Mononuclear cell (primary cell): Measurements from ENCODE around the gene RIMS1. TPM values are rescaled to one million over a fixed set of nuclear protein-coding genes. Genes with fewer than 3 reads are reported as not detected.

Source experiments
- H3K27me3 ChIP-seq: 2 replicates; pipeline ENCODE4 v1.6.0; 2011; ENCODE audit warnings: low read length, control low read depth; ENCODE audit not compliant: insufficient read depth
- H3K4me1 ChIP-seq: 2 replicates; pipeline ENCODE4 v1.5.1; 2011; ENCODE audit warnings: mild to moderate bottlenecking, low read length, control low read depth; ENCODE audit not compliant: insufficient read depth
- H3K4me3 ChIP-seq: 2 replicates; pipeline ENCODE4 v1.5.1; 2011; ENCODE audit warnings: mild to moderate bottlenecking, low read length, moderate library complexity
- H3K9me3 ChIP-seq: 2 replicates; pipeline ENCODE4 v1.5.1; 2011; ENCODE audit warnings: low read depth, mild to moderate bottlenecking, control low read depth, low read length
- total RNA-seq: library from RNA; depleted of rRNA; stranded (reverse); fragments of >200 nt; gene quantifications from one replicate; pipeline ENCODE4 v1.2.3, GENCODE V29; 2012

Gene RIMS1
- total RNA-seq, 1 donor: under 0.01 TPM

GRCh38 chr6:72216222-72217068 lies 330.1 kb downstream of the RIMS1 start:
- H3K27me3 ChIP-seq: no peaks in the 10 kb centered on the region
- H3K9me3 ChIP-seq: no peaks in the 10 kb centered on the region
- no peak overlapping the region for H3K4me3 ChIP-seq
- no peaks in the 10 kb centered on the region for H3K4me1 ChIP-seq

GRCh38 chr6:72217626-72218025 lies 331.3 kb downstream of the RIMS1 start:
- Histone ChIP-seq H3K9me3 (no peaks in the 10 kb centered on the region), H3K4me3 (no peak overlapping the region), H3K4me1 (no peaks in the 10 kb centered on the region), H3K27me3 (no peaks in the 10 kb centered on the region)

GRCh38 chr6:72218125-72218524 lies 331.8 kb downstream of the RIMS1 start:
- no peak overlapping the region for H3K4me3 ChIP-seq
- no peaks in the 10 kb centered on the region for H3K9me3 ChIP-seq
- no peaks in the 10 kb centered on the region for H3K4me1 ChIP-seq
- no peaks in the 10 kb centered on the region for H3K27me3 ChIP-seq

- H3K4me3 ChIP-seq: no peak overlapping the region
- H3K27me3 ChIP-seq: no peaks in the 10 kb centered on the region
- no peaks in the 10 kb centered on the region for H3K9me3 ChIP-seq
- H3K4me1 ChIP-seq: no peaks in the 10 kb centered on the region
Measured at GRCh38 chr6:72219536-72219935, 333.2 kb downstream of the RIMS1 start.

- Histone ChIP-seq H3K9me3 (no peaks in the 10 kb centered on the region), H3K4me3 (no peak overlapping the region), H3K27me3 (no peaks in the 10 kb centered on the region), H3K4me1 (no peaks in the 10 kb centered on the region)
Measured at GRCh38 chr6:72238021-72238420, 351.7 kb downstream of the RIMS1 start.

- H3K4me3 ChIP-seq: no peak overlapping the region
- no peaks in the 10 kb centered on the region for H3K4me1 ChIP-seq
- H3K9me3 ChIP-seq: no peaks in the 10 kb centered on the region
- no peaks in the 10 kb centered on the region for H3K27me3 ChIP-seq
Measured at GRCh38 chr6:72238900-72239299, 352.6 kb downstream of the RIMS1 start.

GRCh38 chr6:72245565-72245964 lies 359.2 kb downstream of the RIMS1 start:
- Histone ChIP-seq H3K4me1 (no peaks in the 10 kb centered on the region), H3K27me3 (no peaks in the 10 kb centered on the region), H3K9me3 (no peaks in the 10 kb centered on the region), H3K4me3 (no peak overlapping the region)

- no peaks in the 10 kb centered on the region for H3K4me1 ChIP-seq
- H3K4me3 ChIP-seq: no peak overlapping the region
- H3K9me3 ChIP-seq: no peaks in the 10 kb centered on the region
- H3K27me3 ChIP-seq: no peaks in the 10 kb centered on the region
Measured at GRCh38 chr6:72246926-72247325, 360.6 kb downstream of the RIMS1 start.

- H3K4me1 ChIP-seq: no peaks in the 10 kb centered on the region
- no peaks in the 10 kb centered on the region for H3K27me3 ChIP-seq
- H3K9me3 ChIP-seq: no peaks in the 10 kb centered on the region
- no peak overlapping the region for H3K4me3 ChIP-seq
Measured at GRCh38 chr6:72248621-72249020, 362.3 kb downstream of the RIMS1 start.

- no peaks in the 10 kb centered on the region for H3K4me1 ChIP-seq
- no peaks in the 10 kb centered on the region for H3K27me3 ChIP-seq
- no peak overlapping the region for H3K4me3 ChIP-seq
- no peaks in the 10 kb centered on the region for H3K9me3 ChIP-seq
Measured at GRCh38 chr6:72250664-72251063, 364.3 kb downstream of the RIMS1 start.

GRCh38 chr6:72260489-72260888 lies 374.1 kb downstream of the RIMS1 start:
- no peaks in the 10 kb centered on the region for H3K4me1 ChIP-seq
- H3K4me3 ChIP-seq: no peak overlapping the region
- no peaks in the 10 kb centered on the region for H3K27me3 ChIP-seq
- no peaks in the 10 kb centered on the region for H3K9me3 ChIP-seq

- H3K4me1 ChIP-seq: no peaks in the 10 kb centered on the region
- no peak overlapping the region for H3K4me3 ChIP-seq
- H3K9me3 ChIP-seq: no peaks in the 10 kb centered on the region
- no peaks in the 10 kb centered on the region for H3K27me3 ChIP-seq
Measured at GRCh38 chr6:72261554-72261953, 375.2 kb downstream of the RIMS1 start.

GRCh38 chr6:72262254-72262653 lies 375.9 kb downstream of the RIMS1 start:
- Histone ChIP-seq H3K27me3 (no peaks in the 10 kb centered on the region), H3K4me1 (no peaks in the 10 kb centered on the region), H3K9me3 (no peaks in the 10 kb centered on the region), H3K4me3 (no peak overlapping the region)

GRCh38 chr6:72267470-72267869 lies 381.1 kb downstream of the RIMS1 start:
- no peaks in the 10 kb centered on the region for H3K4me1 ChIP-seq
- no peaks in the 10 kb centered on the region for H3K27me3 ChIP-seq
- no peak overlapping the region for H3K4me3 ChIP-seq
- H3K9me3 ChIP-seq: no peaks in the 10 kb centered on the region

- H3K4me3 ChIP-seq: no peak overlapping the region
- H3K4me1 ChIP-seq: no peaks in the 10 kb centered on the region
- no peaks in the 10 kb centered on the region for H3K27me3 ChIP-seq
- H3K9me3 ChIP-seq: no peaks in the 10 kb centered on the region
Measured at GRCh38 chr6:72271531-72271930, 385.2 kb downstream of the RIMS1 start.

- no peaks in the 10 kb centered on the region for H3K4me1 ChIP-seq
- no peak overlapping the region for H3K4me3 ChIP-seq
- H3K27me3 ChIP-seq: no peaks in the 10 kb centered on the region
- no peaks in the 10 kb centered on the region for H3K9me3 ChIP-seq
Measured at GRCh38 chr6:72272958-72273357, 386.6 kb downstream of the RIMS1 start.
